GM23338 (cell line): ENCODE results near the gene GRIFIN. TPM values are rescaled to one million over a fixed set of nuclear protein-coding genes. Genes with fewer than 3 reads are reported as not detected.

Experiments used
- ATAC-seq: fragments of 200-7000 bp; cut with Tn5 transposase; 3 replicates; pipeline ENCODE4 v1.9.1; 2020
- DNase-seq: peaks from one replicate; pipeline ENCODE4 v3.0.0-alpha.2; 2015; ENCODE audit warnings: low spot score
- H2AFZ ChIP-seq: fragments of 200-600 bp; sonication (generic); 2 replicates; pipeline ENCODE4 v1.8.0; 2016; ENCODE audit warnings: antibody characterized with exemption, mild to moderate bottlenecking, moderate library complexity
- H3F3A ChIP-seq: fragments of 200-600 bp; sonication (generic); replicated peaks from 2 replicates; pipeline ENCODE4 v1.8.0; 2017; ENCODE audit warnings: antibody characterized with exemption, mixed run types, low read depth
- H3K27ac ChIP-seq: fragments of 200-600 bp; sonication (generic); 2 replicates; pipeline ENCODE4 v1.6.1; 2016; ENCODE audit warnings: low read depth
- H3K27me3 ChIP-seq: fragments of 200-600 bp; sonication (generic); 2 replicates; pipeline ENCODE4 v1.8.0; 2016; ENCODE audit warnings: mild to moderate bottlenecking, mixed run types, moderate library complexity; ENCODE audit not compliant: insufficient read depth
- H3K36me3 ChIP-seq: fragments of 200-600 bp; sonication (generic); 2 replicates; pipeline ENCODE4 v1.8.0; 2016; ENCODE audit warnings: mild to moderate bottlenecking; ENCODE audit not compliant: insufficient read depth
- H3K4me1 ChIP-seq: fragments of 200-600 bp; sonication (generic); 2 replicates; pipeline ENCODE4 v1.8.0; 2016; ENCODE audit warnings: mild to moderate bottlenecking, moderate library complexity; ENCODE audit not compliant: insufficient read depth
- H3K4me2 ChIP-seq: fragments of 200-600 bp; sonication (generic); 2 replicates; pipeline ENCODE4 v1.7.1; 2017; ENCODE audit warnings: mixed run types
- H3K4me3 ChIP-seq: fragments of 200-600 bp; sonication (generic); 2 replicates; pipeline ENCODE4 v1.6.1; 2016; ENCODE audit warnings: mixed run types
- H3K79me2 ChIP-seq: fragments of 200-600 bp; sonication (generic); replicated peaks from 2 replicates; pipeline ENCODE4 v1.8.0; 2017; ENCODE audit warnings: mild to moderate bottlenecking; ENCODE audit not compliant: insufficient read depth
- H3K9me2 ChIP-seq: fragments of 200-600 bp; sonication (generic); 2 replicates; pipeline ENCODE4 v1.8.0; 2017; ENCODE audit not compliant: insufficient read depth
- H4K20me1 ChIP-seq: fragments of 200-600 bp; sonication (generic); replicated peaks from 2 replicates; pipeline ENCODE4 v1.8.0; 2017; ENCODE audit warnings: mild to moderate bottlenecking; ENCODE audit not compliant: insufficient read depth
- H3K27ac Mint-ChIP-seq: 2 replicates; pipeline ENCODE4 v1.8.0; 2020; ENCODE audit warnings: inconsistent platforms, mild to moderate bottlenecking, moderate library complexity, mixed read lengths
- H3K27me3 Mint-ChIP-seq: 3 replicates; pipeline ENCODE4 v1.8.0; 2022; ENCODE audit warnings: low read depth, mild to moderate bottlenecking, moderate library complexity, mixed read lengths, inconsistent platforms; ENCODE audit not compliant: insufficient read depth, poor library complexity
- H3K36me3 Mint-ChIP-seq: 3 replicates; pipeline ENCODE4 v1.8.0; 2021; ENCODE audit warnings: low read depth, mild to moderate bottlenecking, inconsistent platforms, moderate library complexity, mixed read lengths
- H3K4me1 Mint-ChIP-seq: 3 replicates; pipeline ENCODE4 v1.8.0; 2020; ENCODE audit warnings: mild to moderate bottlenecking, inconsistent platforms, mixed read lengths
- H3K4me3 Mint-ChIP-seq: 3 replicates; pipeline ENCODE4 v1.8.0; 2021; ENCODE audit warnings: moderate library complexity, mild to moderate bottlenecking, inconsistent platforms, mixed read lengths
- H3K9me3 Mint-ChIP-seq: 3 replicates; pipeline ENCODE4 v1.8.0; 2020; ENCODE audit warnings: moderate library complexity, mild to moderate bottlenecking, inconsistent platforms, mixed read lengths
- CREB1 ChIP-seq: fragments of 250-450 bp; sonication (Bioruptor Pico); IDR thresholded peaks from 2 replicates; pipeline ENCODE4 v1.5.0; 2020; ENCODE audit warnings: low read depth, mild to moderate bottlenecking, moderate library complexity
- EZH2 ChIP-seq: fragments of 200-600 bp; sonication (generic); IDR thresholded peaks from one replicate; pipeline ENCODE4 v1.8.0; 2017; ENCODE audit warnings: antibody characterized with exemption, mild to moderate bottlenecking, low read depth; ENCODE audit not compliant: unreplicated experiment
- EZH2phosphoT487 ChIP-seq: fragments of 200-600 bp; sonication (generic); IDR thresholded peaks from one replicate; pipeline ENCODE4 v1.8.1; 2018; ENCODE audit warnings: antibody characterized with exemption; ENCODE audit not compliant: unreplicated experiment
- JUNB ChIP-seq: IDR thresholded peaks from one replicate; pipeline ENCODE4 v1.6.1; 2016; ENCODE audit warnings: antibody characterized with exemption; ENCODE audit not compliant: unreplicated experiment
- NANOG ChIP-seq: IDR thresholded peaks from 2 replicates; pipeline ENCODE4 v1.6.1; 2016; ENCODE audit warnings: antibody characterized with exemption, borderline replicate concordance
- POLR2AphosphoS5 ChIP-seq: IDR thresholded peaks from 2 replicates; pipeline ENCODE4 v1.6.1; 2016; ENCODE audit warnings: antibody characterized with exemption, low read depth
- STAT1 ChIP-seq: IDR thresholded peaks from one replicate; pipeline ENCODE4 v1.6.1; 2016; ENCODE audit warnings: antibody characterized with exemption; ENCODE audit not compliant: unreplicated experiment
- ZNF114 ChIP-seq: fragments of 250-450 bp; sonication (Bioruptor Pico); IDR thresholded peaks from 2 replicates; pipeline ENCODE4 v1.5.0; 2020; ENCODE audit warnings: mild to moderate bottlenecking, moderate library complexity
- ZNF331 ChIP-seq: fragments of 250-450 bp; sonication (Bioruptor Pico); IDR thresholded peaks from 2 replicates; pipeline ENCODE4 v1.5.0; 2020; ENCODE audit warnings: low read depth, mild to moderate bottlenecking, moderate library complexity
- polyA plus RNA-seq: library from polyadenylated mRNA; unstranded; fragments of >200 nt; fragmentation: Nextera tagmentation; extraction: Ambion mirVana; gene quantifications from 2 replicates; pipeline ENCODE4 v1.2.1, GENCODE V29; 2016
- total RNA-seq: library from RNA; depleted of rRNA; stranded (reverse); fragments of >200 nt; shearing (Covaris generic); gene quantifications from 2 replicates; pipeline ENCODE4 v1.2.3, GENCODE V29; 2014
- TF ChIP-seq, protein P1 (sequence below): IDR thresholded peaks from one replicate; pipeline ENCODE4 v1.6.1; 2018; ENCODE audit warnings: antibody characterized with exemption; ENCODE audit not compliant: unreplicated experiment
- TF ChIP-seq, protein P2 (sequence below): IDR thresholded peaks from 2 replicates; pipeline ENCODE4 v1.6.1; 2016; ENCODE audit warnings: antibody characterized with exemption
- TF ChIP-seq, protein P3 (sequence below): fragments of 250-450 bp; sonication (Bioruptor Pico); IDR thresholded peaks from 2 replicates; pipeline ENCODE4 v1.5.0; 2020; ENCODE audit warnings: mild to moderate bottlenecking, moderate library complexity
- TF ChIP-seq, protein P4 (sequence below), 2 experiments: fragments of 200-600 bp in 1 of 2; sonication (generic) in 1 of 2; conservative IDR thresholded peaks; 2 replicates each; pipeline versions ENCODE4 v1.5.1 to v1.6.1; 2016 to 2017; ENCODE audit warnings: antibody characterized with exemption in 2 of 2, low read depth in 2 of 2, mild to moderate bottlenecking in 2 of 2, moderate library complexity in 1 of 2

The GRIFIN gene
- total and polyA plus RNA-seq, 2 experiments from 2014 or later, result not detected

DNA sequence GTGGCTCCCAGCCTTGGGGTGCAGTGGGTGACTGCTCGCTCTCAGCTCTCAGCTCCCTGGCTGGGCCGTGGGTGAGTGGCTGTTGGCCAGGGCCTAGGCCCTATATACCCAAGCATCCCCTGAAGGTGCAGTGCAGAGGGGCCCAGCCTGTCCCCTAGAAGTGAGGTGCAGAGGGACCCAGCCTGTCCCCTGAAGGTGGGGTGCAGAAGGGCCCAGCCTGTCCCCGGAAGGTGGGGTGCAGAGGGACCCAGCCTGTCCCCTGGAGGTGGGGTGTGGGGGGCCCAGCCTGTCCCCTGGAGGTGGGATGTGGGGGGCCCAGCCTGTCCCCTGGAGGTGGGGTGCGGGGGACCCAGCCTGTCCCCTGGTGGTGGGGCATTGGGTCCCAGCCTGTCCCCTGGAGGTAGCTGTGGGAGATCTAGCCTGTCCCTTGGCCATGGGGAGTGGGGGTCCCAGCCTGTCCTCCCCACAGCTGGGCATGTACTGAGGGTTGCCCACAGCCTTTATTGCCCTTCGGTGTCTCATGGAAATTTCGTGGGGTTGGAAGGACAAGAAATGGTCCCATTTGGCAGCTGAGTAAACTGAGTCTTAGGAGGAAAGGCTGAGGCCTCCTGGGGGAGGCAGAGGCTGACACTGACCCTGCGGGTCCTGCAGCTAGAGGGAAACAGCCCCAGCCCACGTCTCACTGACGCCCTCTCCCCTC lies 25.9 kb upstream of the GRIFIN start:
- H3K9me2 ChIP-seq, result no peaks in the 10 kb centered on the region
- Mint-ChIP-seq H3K27ac (no peak overlapping the region), H3K4me1 (peaks cover 31% of the 10 kb centered on the region), H3K4me3 (no peak overlapping the region), H3K27me3 (peaks cover 13% of the 10 kb centered on the region), H3K36me3 (no peaks in the 10 kb centered on the region; the same call in 2 of the 3 replicates), H3K9me3 (no peaks in the 10 kb centered on the region)
- H3K27ac ChIP-seq, result no peak overlapping the region
- no peak overlapping the region for H3K4me2 ChIP-seq
- H3F3A ChIP-seq, result 0 out of 2 replicates have a peak, but pooled peaks cover 3% of the 10 kb centered on the region
- DNase-seq (no peak), ATAC-seq (no peak)
- no peaks in the 10 kb centered on the region for H3K79me2 ChIP-seq
- H4K20me1 ChIP-seq, result no peaks in the 10 kb centered on the region
- H2AFZ ChIP-seq, result no peak overlapping the region
- H3K36me3 ChIP-seq, result no peaks in the 10 kb centered on the region
- no peak overlapping the region for H3K4me3 ChIP-seq
- peaks cover 13% of the 10 kb centered on the region; the same call in 1 of the 2 replicates for H3K4me1 ChIP-seq
- no peak for TF ChIP-seq STAT1
- TF ChIP-seq, protein P1, sequence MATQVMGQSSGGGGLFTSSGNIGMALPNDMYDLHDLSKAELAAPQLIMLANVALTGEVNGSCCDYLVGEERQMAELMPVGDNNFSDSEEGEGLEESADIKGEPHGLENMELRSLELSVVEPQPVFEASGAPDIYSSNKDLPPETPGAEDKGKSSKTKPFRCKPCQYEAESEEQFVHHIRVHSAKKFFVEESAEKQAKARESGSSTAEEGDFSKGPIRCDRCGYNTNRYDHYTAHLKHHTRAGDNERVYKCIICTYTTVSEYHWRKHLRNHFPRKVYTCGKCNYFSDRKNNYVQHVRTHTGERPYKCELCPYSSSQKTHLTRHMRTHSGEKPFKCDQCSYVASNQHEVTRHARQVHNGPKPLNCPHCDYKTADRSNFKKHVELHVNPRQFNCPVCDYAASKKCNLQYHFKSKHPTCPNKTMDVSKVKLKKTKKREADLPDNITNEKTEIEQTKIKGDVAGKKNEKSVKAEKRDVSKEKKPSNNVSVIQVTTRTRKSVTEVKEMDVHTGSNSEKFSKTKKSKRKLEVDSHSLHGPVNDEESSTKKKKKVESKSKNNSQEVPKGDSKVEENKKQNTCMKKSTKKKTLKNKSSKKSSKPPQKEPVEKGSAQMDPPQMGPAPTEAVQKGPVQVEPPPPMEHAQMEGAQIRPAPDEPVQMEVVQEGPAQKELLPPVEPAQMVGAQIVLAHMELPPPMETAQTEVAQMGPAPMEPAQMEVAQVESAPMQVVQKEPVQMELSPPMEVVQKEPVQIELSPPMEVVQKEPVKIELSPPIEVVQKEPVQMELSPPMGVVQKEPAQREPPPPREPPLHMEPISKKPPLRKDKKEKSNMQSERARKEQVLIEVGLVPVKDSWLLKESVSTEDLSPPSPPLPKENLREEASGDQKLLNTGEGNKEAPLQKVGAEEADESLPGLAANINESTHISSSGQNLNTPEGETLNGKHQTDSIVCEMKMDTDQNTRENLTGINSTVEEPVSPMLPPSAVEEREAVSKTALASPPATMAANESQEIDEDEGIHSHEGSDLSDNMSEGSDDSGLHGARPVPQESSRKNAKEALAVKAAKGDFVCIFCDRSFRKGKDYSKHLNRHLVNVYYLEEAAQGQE, result no peak
- no peak for TF ChIP-seq ZNF114 (CRISPR knock-in tag)
- TF ChIP-seq EZH2phosphoT487, result no peak
- TF ChIP-seq NANOG, result no peak
- TF ChIP-seq, protein P2, sequence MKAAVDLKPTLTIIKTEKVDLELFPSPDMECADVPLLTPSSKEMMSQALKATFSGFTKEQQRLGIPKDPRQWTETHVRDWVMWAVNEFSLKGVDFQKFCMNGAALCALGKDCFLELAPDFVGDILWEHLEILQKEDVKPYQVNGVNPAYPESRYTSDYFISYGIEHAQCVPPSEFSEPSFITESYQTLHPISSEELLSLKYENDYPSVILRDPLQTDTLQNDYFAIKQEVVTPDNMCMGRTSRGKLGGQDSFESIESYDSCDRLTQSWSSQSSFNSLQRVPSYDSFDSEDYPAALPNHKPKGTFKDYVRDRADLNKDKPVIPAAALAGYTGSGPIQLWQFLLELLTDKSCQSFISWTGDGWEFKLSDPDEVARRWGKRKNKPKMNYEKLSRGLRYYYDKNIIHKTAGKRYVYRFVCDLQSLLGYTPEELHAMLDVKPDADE, result no peak
- no peak for TF ChIP-seq POLR2AphosphoS5
- TF ChIP-seq, protein P3, sequence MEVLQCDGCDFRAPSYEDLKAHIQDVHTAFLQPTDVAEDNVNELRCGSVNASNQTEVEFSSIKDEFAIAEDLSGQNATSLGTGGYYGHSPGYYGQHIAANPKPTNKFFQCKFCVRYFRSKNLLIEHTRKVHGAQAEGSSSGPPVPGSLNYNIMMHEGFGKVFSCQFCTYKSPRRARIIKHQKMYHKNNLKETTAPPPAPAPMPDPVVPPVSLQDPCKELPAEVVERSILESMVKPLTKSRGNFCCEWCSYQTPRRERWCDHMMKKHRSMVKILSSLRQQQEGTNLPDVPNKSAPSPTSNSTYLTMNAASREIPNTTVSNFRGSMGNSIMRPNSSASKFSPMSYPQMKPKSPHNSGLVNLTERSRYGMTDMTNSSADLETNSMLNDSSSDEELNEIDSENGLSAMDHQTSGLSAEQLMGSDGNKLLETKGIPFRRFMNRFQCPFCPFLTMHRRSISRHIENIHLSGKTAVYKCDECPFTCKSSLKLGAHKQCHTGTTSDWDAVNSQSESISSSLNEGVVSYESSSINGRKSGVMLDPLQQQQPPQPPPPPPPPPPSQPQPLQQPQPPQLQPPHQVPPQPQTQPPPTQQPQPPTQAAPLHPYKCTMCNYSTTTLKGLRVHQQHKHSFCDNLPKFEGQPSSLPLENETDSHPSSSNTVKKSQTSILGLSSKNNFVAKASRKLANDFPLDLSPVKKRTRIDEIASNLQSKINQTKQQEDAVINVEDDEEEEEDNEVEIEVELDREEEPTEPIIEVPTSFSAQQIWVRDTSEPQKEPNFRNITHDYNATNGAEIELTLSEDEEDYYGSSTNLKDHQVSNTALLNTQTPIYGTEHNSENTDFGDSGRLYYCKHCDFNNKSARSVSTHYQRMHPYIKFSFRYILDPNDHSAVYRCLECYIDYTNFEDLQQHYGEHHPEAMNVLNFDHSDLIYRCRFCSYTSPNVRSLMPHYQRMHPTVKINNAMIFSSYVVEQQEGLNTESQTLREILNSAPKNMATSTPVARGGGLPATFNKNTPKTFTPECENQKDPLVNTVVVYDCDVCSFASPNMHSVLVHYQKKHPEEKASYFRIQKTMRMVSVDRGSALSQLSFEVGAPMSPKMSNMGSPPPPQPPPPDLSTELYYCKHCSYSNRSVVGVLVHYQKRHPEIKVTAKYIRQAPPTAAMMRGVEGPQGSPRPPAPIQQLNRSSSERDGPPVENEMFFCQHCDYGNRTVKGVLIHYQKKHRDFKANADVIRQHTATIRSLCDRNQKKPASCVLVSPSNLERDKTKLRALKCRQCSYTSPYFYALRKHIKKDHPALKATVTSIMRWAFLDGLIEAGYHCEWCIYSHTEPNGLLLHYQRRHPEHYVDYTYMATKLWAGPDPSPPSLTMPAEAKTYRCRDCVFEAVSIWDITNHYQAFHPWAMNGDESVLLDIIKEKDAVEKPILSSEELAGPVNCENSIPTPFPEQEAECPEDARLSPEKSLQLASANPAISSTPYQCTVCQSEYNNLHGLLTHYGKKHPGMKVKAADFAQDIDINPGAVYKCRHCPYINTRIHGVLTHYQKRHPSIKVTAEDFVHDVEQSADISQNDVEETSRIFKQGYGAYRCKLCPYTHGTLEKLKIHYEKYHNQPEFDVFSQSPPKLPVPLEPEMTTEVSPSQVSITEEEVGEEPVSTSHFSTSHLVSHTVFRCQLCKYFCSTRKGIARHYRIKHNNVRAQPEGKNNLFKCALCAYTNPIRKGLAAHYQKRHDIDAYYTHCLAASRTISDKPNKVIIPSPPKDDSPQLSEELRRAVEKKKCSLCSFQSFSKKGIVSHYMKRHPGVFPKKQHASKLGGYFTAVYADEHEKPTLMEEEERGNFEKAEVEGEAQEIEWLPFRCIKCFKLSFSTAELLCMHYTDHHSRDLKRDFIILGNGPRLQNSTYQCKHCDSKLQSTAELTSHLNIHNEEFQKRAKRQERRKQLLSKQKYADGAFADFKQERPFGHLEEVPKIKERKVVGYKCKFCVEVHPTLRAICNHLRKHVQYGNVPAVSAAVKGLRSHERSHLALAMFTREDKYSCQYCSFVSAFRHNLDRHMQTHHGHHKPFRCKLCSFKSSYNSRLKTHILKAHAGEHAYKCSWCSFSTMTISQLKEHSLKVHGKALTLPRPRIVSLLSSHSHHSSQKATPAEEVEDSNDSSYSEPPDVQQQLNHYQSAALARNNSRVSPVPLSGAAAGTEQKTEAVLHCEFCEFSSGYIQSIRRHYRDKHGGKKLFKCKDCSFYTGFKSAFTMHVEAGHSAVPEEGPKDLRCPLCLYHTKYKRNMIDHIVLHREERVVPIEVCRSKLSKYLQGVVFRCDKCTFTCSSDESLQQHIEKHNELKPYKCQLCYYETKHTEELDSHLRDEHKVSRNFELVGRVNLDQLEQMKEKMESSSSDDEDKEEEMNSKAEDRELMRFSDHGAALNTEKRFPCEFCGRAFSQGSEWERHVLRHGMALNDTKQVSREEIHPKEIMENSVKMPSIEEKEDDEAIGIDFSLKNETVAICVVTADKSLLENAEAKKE, result no peak
- no peak for TF ChIP-seq JUNB
- TF ChIP-seq, protein P4, sequence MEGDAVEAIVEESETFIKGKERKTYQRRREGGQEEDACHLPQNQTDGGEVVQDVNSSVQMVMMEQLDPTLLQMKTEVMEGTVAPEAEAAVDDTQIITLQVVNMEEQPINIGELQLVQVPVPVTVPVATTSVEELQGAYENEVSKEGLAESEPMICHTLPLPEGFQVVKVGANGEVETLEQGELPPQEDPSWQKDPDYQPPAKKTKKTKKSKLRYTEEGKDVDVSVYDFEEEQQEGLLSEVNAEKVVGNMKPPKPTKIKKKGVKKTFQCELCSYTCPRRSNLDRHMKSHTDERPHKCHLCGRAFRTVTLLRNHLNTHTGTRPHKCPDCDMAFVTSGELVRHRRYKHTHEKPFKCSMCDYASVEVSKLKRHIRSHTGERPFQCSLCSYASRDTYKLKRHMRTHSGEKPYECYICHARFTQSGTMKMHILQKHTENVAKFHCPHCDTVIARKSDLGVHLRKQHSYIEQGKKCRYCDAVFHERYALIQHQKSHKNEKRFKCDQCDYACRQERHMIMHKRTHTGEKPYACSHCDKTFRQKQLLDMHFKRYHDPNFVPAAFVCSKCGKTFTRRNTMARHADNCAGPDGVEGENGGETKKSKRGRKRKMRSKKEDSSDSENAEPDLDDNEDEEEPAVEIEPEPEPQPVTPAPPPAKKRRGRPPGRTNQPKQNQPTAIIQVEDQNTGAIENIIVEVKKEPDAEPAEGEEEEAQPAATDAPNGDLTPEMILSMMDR (conservative IDR thresholded peaks at IDR 0.05; ENCODE audit: low read depth in 2 of 2), result no peak
- TF ChIP-seq CREB1 (CRISPR knock-in tag), result no peak
- TF ChIP-seq EZH2, result no peak
- TF ChIP-seq ZNF331 (CRISPR knock-in tag), result no peak
- no peaks in the 10 kb centered on the region for H3K27me3 ChIP-seq
